Thyroid gland (tissue), 4 donors: ENCODE results near the gene GGNBP2. TPM values are rescaled to one million over a fixed set of nuclear protein-coding genes. Genes with fewer than 3 reads are reported as not detected.
A peak's percentile ranks its signal among the peaks of the same experiment; 100 is the strongest.

Experiments used
- DNase-seq, 2 donors: peaks; one replicate each; pipeline ENCODE4 v3.0.0-alpha.2; 2019
- H3K27ac ChIP-seq, 3 donors: fragments of 200-600 bp; sonication (generic); 1 replicate in 2 of 3; 2 replicates in 1 of 3; pipeline ENCODE4 v1.5.1; 2016 to 2019; ENCODE audit warnings: mild to moderate bottlenecking in 1 of 3, moderate library complexity in 1 of 3
- H3K27me3 ChIP-seq: fragments of 200-600 bp; sonication (generic); one replicate; pipeline ENCODE4 v1.5.1; 2019
- H3K36me3 ChIP-seq, 2 donors: fragments of 200-600 bp; sonication (generic); one replicate each; pipeline ENCODE4 v1.5.1; 2016 to 2019
- H3K4me1 ChIP-seq, 2 donors: fragments of 200-600 bp; sonication (generic); one replicate each; pipeline ENCODE4 v1.5.1; 2017 to 2019
- H3K4me3 ChIP-seq, 3 donors: fragments of 200-600 bp; sonication (generic); replicated peaks in 1 of 3; 1 replicate in 2 of 3; 2 replicates in 1 of 3; pipeline ENCODE4 v1.5.1; 2016; ENCODE audit warnings: mild to moderate bottlenecking in 1 of 3
- H3K9me3 ChIP-seq: fragments of 200-600 bp; sonication (generic); one replicate; pipeline ENCODE4 v1.5.1; 2017
- CTCF ChIP-seq, 6 experiments: fragments of 200-600 bp in 3 of 6; fragments of 450-650 bp in 3 of 6; sonication (generic) in 3 of 6; IDR thresholded peaks; one replicate each; pipeline ENCODE4 v1.5.1; 2016 to 2019; ENCODE audit warnings: antibody characterized with exemption in 6 of 6, mild to moderate bottlenecking in 2 of 6, inconsistent platforms in 1 of 6, moderate library complexity in 1 of 6
- POLR2A ChIP-seq, 2 donors: fragments of 450-650 bp; IDR thresholded peaks; one replicate each; pipeline ENCODE4 v1.6.1; 2017; ENCODE audit warnings: antibody characterized with exemption in 2 of 2, mild to moderate bottlenecking in 2 of 2, moderate library complexity in 1 of 2
- WGBS, 2 donors: methylation state at CpG; one replicate each; pipeline ENCODE4 v1.1.5; 2017; 5-methylcytosine and 5-hydroxymethylcytosine counted together
- intact Hi-C: fragments of 100-400 bp; cut with DNase I; formaldehyde crosslinking; loops from one replicate; pipeline ENCODE4 v1.15.1; 2023
- total RNA-seq, 4 donors: library from RNA; depleted of rRNA; stranded (reverse); fragments of >200 nt; gene quantifications; one replicate each; pipeline ENCODE4 v1.2.3, GENCODE V29; 2016

The GGNBP2 gene
- total RNA-seq, 4 donors from 2014 or later, result 47.3 to 74.1 (median 58.0) TPM

GRCh38 chr17:36592316-36592715 lies 47.6 kb downstream of the GGNBP2 start:
- Histone ChIP-seq H3K4me1 (peaks cover 12 to 14% of the 10 kb centered on the region in 2 donors), H3K27me3 (no peaks in the 10 kb centered on the region), H3K27ac (no peak overlapping the region), H3K4me3 (peak overlapping the region; percentile 83 to 93 (median 91)), H3K36me3 (peaks cover 13 to 18% of the 10 kb centered on the region in 2 donors), H3K9me3 (no peaks in the 10 kb centered on the region)
- 4 to 7% methylated on average over 5 to 9 of the region's 20 CpGs for WGBS, 2 donors
- DNase-seq, result peak; percentile 49 to 62
- TF ChIP-seq CTCF (IDR thresholded peaks at IDR 0.05), result no peak
- TF ChIP-seq POLR2A (IDR thresholded peaks at IDR 0.05), result no peak
- intact Hi-C loops, result loop anchor here (5.0 kb wide), 1 partner anchor 50 kb away; the partner anchor contains the start of gene GGNBP2

GRCh38 chr17:36592716-36593321 lies 48.1 kb downstream of the GGNBP2 start:
- Histone ChIP-seq H3K4me3 (peak overlapping the region in 1 of 3 donors; percentile 91), H3K27me3 (no peaks in the 10 kb centered on the region), H3K36me3 (peaks cover 8 to 13% of the 10 kb centered on the region in 2 donors), H3K9me3 (no peaks in the 10 kb centered on the region), H3K27ac (no peak overlapping the region), H3K4me1 (peaks cover 12 to 14% of the 10 kb centered on the region in 2 donors)
- intact Hi-C loops, result loop anchor here (5.0 kb wide), 1 partner anchor 51 kb away; the partner anchor contains the start of gene GGNBP2
- TF ChIP-seq POLR2A (IDR thresholded peaks at IDR 0.05) (no peak), CTCF (IDR thresholded peaks at IDR 0.05) (no peak)
- 35 to 36% methylated on average over 4 of the region's 4 CpGs for WGBS, 2 donors
- no peak for DNase-seq

GRCh38 chr17:36593656-36594316 lies 49.1 kb downstream of the GGNBP2 start:
- no peaks in the 10 kb centered on the region for H3K9me3 ChIP-seq
- H3K27me3 ChIP-seq, result no peaks in the 10 kb centered on the region
- TF ChIP-seq POLR2A (IDR thresholded peaks at IDR 0.05) (no peak), CTCF (IDR thresholded peaks at IDR 0.05) (no peak)
- intact Hi-C loops, result loop anchor here (5.0 kb wide), 1 partner anchor 51 kb away; the partner anchor contains the start of gene GGNBP2
- no peak overlapping the region for H3K4me3 ChIP-seq
- peaks cover 12 to 14% of the 10 kb centered on the region in 2 donors for H3K4me1 ChIP-seq
- WGBS, 2 donors, result 71 to 72% methylated on average over 8 of the region's 8 CpGs
- DNase-seq, result no peak
- no peak overlapping the region for H3K27ac ChIP-seq
- peaks cover 4 to 6% of the 10 kb centered on the region in 2 donors for H3K36me3 ChIP-seq

GRCh38 chr17:36594626-36595401 lies 50.1 kb downstream of the GGNBP2 start:
- H3K36me3 ChIP-seq, result peaks cover 0 to 1% of the 10 kb centered on the region in 2 donors
- TF ChIP-seq CTCF (IDR thresholded peaks at IDR 0.05) (no peak), POLR2A (IDR thresholded peaks at IDR 0.05) (no peak)
- no peaks in the 10 kb centered on the region for H3K9me3 ChIP-seq
- WGBS, 2 donors, result 72 to 81% methylated on average over 12 to 13 of the region's 13 CpGs
- peaks cover 12 to 14% of the 10 kb centered on the region in 2 donors for H3K4me1 ChIP-seq
- no peak overlapping the region for H3K4me3 ChIP-seq
- no peak overlapping the region for H3K27ac ChIP-seq
- intact Hi-C loops, result loop anchor here (5.0 kb wide), 1 partner anchor 53 kb away; the partner anchor contains the start of gene GGNBP2
- no peaks in the 10 kb centered on the region for H3K27me3 ChIP-seq
- no peak for DNase-seq
